Measurements from ENCODE around the gene SPOCK1. TPM values are rescaled to one million over a fixed set of nuclear protein-coding genes. Genes with fewer than 3 reads are reported as not detected.

Gene SPOCK1
- total RNA-seq, 2 experiments from 2014 or later, result not detected

DNA sequence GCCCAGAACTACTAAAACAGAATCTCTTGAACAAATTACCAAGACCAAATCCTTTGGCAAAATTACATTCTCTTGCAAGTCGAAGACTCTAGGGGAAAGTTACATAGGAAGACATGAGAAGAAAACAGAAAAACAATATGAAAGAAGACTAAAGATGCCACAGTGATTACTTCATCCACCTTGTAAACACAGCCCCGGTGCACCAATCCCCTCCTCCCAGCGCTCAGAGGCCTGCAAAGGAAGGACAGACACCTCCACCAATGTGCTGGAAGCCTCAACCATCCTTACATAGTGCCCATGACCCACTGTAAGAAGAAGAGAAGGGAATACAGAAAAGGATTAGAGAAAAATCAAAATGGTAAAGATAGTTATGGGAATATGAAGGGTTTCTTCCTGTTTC is 218.5 kb downstream of the SPOCK1 start:
- intact Hi-C loops (cut with micrococcal nuclease), result no loop called here
- DNase-seq (no peak), ATAC-seq (no peak)
- TF ChIP-seq, protein P1, sequence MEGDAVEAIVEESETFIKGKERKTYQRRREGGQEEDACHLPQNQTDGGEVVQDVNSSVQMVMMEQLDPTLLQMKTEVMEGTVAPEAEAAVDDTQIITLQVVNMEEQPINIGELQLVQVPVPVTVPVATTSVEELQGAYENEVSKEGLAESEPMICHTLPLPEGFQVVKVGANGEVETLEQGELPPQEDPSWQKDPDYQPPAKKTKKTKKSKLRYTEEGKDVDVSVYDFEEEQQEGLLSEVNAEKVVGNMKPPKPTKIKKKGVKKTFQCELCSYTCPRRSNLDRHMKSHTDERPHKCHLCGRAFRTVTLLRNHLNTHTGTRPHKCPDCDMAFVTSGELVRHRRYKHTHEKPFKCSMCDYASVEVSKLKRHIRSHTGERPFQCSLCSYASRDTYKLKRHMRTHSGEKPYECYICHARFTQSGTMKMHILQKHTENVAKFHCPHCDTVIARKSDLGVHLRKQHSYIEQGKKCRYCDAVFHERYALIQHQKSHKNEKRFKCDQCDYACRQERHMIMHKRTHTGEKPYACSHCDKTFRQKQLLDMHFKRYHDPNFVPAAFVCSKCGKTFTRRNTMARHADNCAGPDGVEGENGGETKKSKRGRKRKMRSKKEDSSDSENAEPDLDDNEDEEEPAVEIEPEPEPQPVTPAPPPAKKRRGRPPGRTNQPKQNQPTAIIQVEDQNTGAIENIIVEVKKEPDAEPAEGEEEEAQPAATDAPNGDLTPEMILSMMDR (IDR thresholded peaks at IDR 0.05), result no peak
- no peaks in the 10 kb centered on the region for H3K9me3 Mint-ChIP-seq
- no peak overlapping the region for H3K4me3 Mint-ChIP-seq
- no peaks in the 10 kb centered on the region for H3K4me1 Mint-ChIP-seq (ENCODE audit: low read depth)
- no peaks in the 10 kb centered on the region for H3K36me3 Mint-ChIP-seq (ENCODE audit: low read depth)
- H3K27ac Mint-ChIP-seq, result no peak overlapping the region
- CTCF ChIA-PET, result no interaction called here
- peaks cover 2% of the 10 kb centered on the region for H3K27me3 Mint-ChIP-seq
- POLR2A ChIA-PET, result no interaction called here

DNA sequence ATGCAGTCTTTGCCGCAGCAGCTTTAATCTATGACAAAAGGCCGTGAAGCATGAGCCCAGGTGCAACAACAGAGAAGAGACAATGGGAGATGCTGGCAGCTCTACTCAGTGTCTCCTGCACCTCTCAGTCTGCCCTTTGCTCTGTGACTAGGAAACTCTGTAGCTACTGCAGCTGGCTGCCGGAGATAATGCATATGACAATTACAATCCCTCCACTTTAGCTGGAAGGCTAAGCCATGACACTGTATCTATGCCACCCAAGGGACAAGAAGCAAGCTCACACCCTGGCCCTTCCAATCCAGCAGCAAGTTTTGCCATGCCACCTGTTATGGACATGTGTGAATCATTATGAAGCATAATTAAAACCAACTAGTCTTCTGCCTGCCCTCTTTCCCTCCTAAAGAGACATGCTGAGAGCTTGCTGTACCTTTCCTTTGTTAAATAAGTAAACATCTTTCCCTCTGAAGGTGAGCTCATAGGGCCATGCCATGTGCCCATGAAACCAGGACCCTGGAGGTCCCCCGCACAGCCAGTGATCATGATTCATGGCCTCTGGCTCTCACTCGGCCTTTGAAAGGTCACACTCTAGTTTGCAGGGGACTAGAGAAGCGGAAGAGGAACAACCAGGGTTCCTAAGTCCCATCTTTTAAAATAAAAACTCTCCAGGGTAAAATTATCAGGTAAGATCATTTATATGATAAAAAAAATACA is 219.4 kb downstream of the SPOCK1 start:
- Mint-ChIP-seq H3K4me1 (ENCODE audit: low read depth) (no peaks in the 10 kb centered on the region), H3K27me3 (peaks cover 2% of the 10 kb centered on the region), H3K27ac (no peak overlapping the region), H3K4me3 (no peak overlapping the region), H3K36me3 (ENCODE audit: low read depth) (no peaks in the 10 kb centered on the region), H3K9me3 (no peaks in the 10 kb centered on the region)
- TF ChIP-seq, protein P1 (IDR thresholded peaks at IDR 0.05), result no peak
- DNase-seq (no peak), ATAC-seq (no peak)
- ChIA-PET CTCF (interaction anchor here (1.1 kb wide), 1 partner anchor 15 kb away, joined by 3 read pairs; no protein-coding TSS in a partner anchor), POLR2A (no interaction called here)
- intact Hi-C loops (cut with micrococcal nuclease), result no loop called here

DNA sequence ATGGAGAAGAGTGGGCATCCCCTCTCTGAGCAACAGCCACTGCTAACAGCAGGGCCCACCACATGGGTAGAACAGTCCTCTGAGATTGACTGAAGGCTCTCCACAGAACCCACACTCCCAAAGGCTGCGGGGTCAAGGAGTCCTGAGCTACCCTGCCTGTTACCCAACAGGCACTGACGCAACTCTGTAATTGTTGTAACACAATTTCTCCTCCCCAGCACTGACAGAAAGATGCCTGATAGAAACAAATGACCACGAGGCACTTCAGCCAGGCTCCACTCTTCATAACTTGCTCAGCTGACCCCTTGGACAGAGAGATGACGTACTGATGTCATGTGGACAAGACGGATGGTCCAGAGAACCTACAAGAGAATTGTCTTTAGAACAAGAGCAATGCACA is 220.7 kb downstream of the SPOCK1 start:
- CTCF ChIA-PET, result no interaction called here
- POLR2A ChIA-PET, result interaction anchor here (0.5 kb wide), 1 partner anchor 106 kb away, joined by 3 read pairs; no protein-coding TSS in a partner anchor

DNA sequence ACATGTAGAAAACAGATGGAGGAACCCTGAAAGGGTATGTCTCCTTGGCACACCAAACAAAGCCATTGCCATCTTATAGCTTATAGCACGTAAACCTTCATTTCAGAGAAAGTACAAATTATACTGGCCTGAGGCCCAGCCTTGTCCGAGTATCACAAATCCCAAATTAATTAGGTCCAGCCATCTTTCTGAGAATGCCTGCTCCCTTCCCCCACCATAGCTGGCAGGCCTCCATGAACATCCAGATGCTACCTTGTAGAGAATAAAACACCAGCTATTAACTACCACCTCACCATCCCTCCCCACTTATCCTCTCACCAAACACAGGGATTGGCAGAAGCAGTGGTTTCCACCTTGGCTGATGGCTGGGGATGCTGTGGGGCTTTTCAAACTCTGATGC is 224.0 kb downstream of the SPOCK1 start:
- ChIA-PET CTCF (no interaction called here), POLR2A (no interaction called here)
- intact Hi-C loops (cut with micrococcal nuclease), result no loop called here
- no peaks in the 10 kb centered on the region for H3K4me1 Mint-ChIP-seq (ENCODE audit: low read depth)
- ATAC-seq, result no peak
- no peaks in the 10 kb centered on the region for H3K9me3 Mint-ChIP-seq
- TF ChIP-seq, protein P1 (IDR thresholded peaks at IDR 0.05), result no peak
- no peaks in the 10 kb centered on the region for H3K36me3 Mint-ChIP-seq (ENCODE audit: low read depth)
- H3K4me3 Mint-ChIP-seq, result no peak overlapping the region
- no peak for DNase-seq
- H3K27ac Mint-ChIP-seq, result no peak overlapping the region
- no peaks in the 10 kb centered on the region for H3K27me3 Mint-ChIP-seq

More for the DNA sequence above, 220.7 kb downstream of the SPOCK1 start:
- Mint-ChIP-seq H3K27ac (no peak overlapping the region), H3K27me3 (no peaks in the 10 kb centered on the region), H3K4me3 (no peak overlapping the region), H3K9me3 (no peaks in the 10 kb centered on the region), H3K36me3 (ENCODE audit: low read depth) (no peaks in the 10 kb centered on the region), H3K4me1 (ENCODE audit: low read depth) (no peaks in the 10 kb centered on the region)
- intact Hi-C loops (cut with micrococcal nuclease), result no loop called here
- ATAC-seq (no peak), DNase-seq (no peak)
- TF ChIP-seq, protein P1 (IDR thresholded peaks at IDR 0.05), result no peak

DNA sequence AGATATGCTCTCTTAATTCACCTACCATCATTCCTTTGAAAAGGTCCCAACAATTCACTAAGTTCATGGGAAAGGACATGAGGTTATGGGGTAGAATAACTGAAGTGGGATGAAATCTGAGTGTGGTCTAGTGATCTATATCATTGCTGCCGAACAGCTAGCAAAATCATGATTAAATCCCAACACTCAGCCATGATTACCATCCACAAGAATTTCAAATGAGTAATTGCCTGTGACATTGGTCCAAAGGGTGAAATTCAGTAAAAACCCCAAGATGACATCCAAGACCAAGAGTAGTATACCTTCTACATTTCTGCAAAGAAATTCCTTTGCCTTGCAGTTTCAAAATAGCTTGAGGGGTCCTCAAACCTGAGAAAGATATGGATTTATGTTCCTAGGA is 225.6 kb downstream of the SPOCK1 start:
- TF ChIP-seq, protein P1 (IDR thresholded peaks at IDR 0.05), result no peak
- Mint-ChIP-seq H3K27ac (no peak overlapping the region), H3K4me1 (ENCODE audit: low read depth) (no peaks in the 10 kb centered on the region), H3K36me3 (ENCODE audit: low read depth) (no peaks in the 10 kb centered on the region), H3K9me3 (no peaks in the 10 kb centered on the region), H3K27me3 (no peaks in the 10 kb centered on the region), H3K4me3 (no peak overlapping the region)
- ATAC-seq (no peak), DNase-seq (no peak)
- POLR2A ChIA-PET, result no interaction called here
- CTCF ChIA-PET, result no interaction called here
- intact Hi-C loops (cut with micrococcal nuclease), result no loop called here
